Measurements from ENCODE around the gene CDKL5.

Gene CDKL5

GRCh38 chrX:18461431-18461830 is 36.0 kb downstream of the CDKL5 start:
- DNase-seq, result no peak

DNA sequence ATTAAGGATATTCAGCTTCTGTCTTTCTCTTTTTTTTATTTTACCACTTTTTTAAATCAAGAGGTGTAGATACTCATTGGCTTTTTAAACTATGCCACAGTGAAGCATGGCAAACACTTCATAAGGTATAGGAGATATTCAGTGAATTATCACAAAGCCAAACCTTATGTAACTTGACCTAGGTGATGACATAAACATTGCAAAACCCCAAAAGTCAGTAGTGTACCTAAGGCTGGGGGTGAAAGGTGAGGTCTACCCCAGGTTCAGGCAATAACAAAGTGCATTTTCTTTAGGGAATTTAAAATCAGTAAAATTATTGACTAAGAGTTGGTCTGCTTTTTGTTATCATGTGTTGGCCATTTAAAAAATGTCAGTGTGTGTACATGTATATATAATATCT is 39.1 kb downstream of the CDKL5 start:
- no peak for DNase-seq

DNA sequence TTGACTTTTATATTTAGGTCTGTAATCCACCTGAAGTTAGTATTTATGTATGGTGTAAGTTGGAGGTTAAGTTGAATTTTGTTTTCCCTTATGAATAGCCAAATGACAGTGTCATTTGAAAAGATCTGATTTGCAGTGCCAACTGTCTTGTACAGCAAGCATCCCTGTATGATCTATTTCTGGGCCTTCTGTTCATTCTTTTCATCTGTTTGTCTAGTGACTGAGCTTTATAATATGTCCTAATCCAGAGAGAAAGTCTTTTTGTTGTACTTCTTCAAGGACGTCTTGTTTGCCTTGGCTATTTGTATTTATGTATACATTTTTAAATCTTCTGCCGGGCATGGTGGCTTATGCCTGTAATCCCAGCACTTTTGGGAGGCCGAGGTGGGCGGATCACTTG is 39.6 kb downstream of the CDKL5 start:
- DNase-seq, result no peak

DNA sequence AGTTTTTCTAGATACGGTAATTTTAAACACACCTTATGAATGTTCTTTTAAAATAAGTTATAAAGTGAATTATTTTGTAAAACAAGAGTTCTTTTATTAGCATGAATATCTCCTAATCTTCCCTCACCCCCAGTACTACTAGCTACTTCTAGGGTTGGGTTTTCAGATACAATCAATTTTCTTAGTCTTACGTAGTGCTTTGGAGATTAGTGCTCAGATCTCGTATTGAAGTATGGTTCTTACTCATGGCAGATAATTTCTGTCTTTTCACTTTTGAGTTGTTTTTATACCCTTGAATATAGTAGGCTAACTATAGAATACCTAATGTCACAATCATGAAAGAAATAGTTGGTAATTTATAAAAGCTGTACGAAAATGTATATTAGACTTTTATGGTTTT is 43.2 kb downstream of the CDKL5 start:
- DNase-seq, result no peak

GRCh38 chrX:18471296-18471695 is 45.9 kb downstream of the CDKL5 start:
- DNase-seq, result no peak

DNA sequence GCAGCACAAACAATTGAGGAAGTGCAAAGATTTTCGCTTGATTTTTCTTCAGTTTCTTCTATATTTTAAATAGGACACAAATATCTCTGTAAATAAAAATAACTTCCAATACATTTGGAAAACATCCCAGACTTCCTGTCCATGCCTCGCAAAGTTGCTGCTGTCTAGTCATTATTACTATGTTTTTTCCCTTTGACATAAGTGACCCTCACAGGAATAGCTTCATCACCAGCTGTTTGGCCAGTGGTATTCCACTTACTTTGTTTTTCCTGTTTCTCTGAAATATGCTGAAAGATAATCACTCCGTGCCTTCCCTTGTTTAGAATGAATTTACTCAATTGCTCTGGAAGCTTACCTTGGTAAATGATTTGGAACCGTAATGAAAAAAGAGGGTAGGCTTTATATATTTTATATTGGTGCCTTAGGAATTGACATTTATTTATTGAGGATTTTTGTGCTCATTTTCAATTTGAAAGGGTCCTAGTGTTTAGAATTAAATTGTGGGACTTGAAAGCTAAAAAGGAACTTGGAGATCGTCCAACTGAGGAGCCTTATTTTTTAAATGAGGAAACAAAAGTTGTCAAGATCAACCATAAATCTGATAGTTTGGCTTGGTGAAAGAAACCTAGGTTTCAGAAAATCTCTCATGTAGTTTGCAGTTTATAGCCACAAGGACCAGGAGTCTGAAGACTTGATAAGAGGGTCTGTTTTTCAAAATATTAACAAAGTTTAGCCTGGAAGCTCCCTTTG is 65.6 kb downstream of the CDKL5 start:
- no peak for DNase-seq

DNA sequence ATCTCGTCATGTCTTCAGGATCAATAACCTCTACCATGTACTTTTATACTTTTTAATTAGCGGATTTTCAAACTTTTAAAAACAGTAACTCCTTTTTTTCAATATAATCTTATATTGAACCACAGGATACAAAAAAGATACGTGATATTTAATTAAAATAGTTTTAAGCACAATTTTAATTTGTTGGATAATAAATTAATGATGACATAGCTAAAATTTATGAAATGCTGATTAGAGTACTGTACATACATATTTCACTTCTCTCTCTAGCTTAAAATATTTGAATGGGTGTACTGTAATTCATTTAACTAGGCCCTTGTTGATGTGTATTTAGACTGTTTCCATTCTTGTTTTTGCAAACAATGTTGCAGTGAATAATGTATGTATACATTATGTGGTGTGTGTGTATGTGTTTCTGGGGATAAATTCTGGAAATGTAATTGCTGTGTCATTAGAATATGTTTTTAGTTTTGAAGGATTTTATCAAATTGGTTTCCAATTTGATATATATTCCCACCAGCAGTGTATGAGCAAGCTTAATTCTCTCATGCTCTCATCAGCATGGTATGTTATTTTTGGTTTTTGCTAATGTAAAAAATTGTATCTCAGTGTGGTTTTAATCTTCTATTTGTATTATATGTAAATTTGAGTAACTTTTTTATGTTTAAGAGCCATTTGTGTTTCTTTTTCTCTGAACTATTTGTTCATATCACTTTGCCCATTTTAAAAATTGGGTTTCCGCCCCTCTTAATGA is 66.4 kb downstream of the CDKL5 start:
- no peak for DNase-seq

- DNase-seq, result no peak
These were observed 109.5 kb downstream of the CDKL5 start for GRCh38 chrX:18534949-18535348.

DNA sequence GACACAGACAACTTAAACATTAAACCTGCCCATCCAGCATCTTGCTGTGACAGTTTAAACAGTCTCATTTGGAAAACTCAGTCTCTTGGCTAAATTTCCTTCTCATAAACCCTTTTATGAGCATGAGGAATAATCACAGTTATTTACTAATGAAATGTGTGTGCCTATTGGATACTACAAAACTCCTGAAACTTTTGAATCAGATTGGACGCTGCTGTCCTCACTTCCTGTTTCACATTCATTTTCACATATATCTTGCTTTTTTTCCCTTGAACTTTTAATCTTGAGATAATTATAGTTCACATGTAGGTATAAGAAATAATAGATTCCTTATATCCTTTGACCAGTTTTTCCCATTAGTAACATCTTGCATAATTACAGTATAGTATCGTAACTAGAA is 111.7 kb downstream of the CDKL5 start:
- no peak for DNase-seq

GRCh38 chrX:18537524-18537923 is 112.1 kb downstream of the CDKL5 start:
- DNase-seq, result no peak

DNA sequence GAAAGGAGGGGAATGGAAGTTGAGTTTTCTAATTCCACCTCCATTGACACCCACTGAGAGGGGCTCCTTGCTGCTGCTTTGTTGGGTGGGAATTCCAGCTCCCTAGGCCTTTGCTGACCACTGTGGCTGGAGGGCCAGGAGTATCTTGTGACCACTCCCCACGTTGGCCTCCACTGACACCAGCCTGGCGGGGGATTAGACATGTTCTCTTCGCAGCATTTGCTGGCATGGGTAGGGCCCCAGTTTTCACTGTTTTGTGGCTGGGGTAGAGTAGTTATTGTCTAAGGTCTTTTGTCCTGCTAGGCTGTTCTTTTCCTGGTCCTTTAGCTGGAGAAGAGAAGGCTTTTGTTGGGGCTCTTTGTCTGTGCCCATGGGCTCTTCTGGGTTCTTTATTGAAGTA is 116.7 kb downstream of the CDKL5 start:
- DNase-seq, result no peak

GRCh38 chrX:18542905-18543304 is 117.5 kb downstream of the CDKL5 start:
- no peak for DNase-seq

GRCh38 chrX:18543738-18544137 is 118.3 kb downstream of the CDKL5 start:
- no peak for DNase-seq

DNA sequence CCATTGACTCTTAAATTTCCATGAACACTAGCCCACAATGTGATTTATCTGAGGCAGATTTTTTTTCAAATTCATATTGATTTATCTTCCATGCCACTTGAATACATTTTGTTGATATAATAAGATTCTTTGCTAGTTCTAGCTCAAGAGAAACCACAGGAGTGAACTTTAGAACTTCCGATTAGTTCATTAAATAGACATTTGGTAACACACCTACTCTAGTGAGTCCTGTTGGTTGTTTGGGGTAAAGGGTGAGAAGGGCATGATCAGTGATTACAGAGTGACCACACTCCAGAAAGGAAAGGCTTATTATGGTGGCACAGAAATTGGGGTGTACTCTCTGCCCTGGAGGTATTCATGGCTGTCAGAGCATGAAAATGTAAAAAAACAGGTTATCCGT is 120.4 kb downstream of the CDKL5 start:
- DNase-seq, result no peak

DNA sequence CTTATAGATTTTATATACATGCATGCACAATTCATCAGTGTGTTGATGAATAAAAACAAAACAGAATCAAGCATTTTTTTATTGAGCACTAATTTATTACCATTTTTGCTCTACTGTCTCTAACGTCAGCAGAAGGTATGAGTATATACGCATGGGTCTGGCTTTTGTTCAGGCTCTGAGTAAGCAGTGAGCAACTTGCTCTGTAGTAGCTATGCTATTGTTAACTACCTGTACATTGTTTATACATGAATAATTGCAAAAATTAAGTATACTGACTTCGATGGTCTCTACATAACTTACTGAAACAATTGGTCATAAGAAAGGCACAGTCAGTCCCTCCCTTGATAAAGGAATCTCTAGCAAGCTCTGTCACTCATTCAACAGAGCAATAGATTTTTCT is 123.6 kb downstream of the CDKL5 start:
- DNase-seq, result no peak

DNA sequence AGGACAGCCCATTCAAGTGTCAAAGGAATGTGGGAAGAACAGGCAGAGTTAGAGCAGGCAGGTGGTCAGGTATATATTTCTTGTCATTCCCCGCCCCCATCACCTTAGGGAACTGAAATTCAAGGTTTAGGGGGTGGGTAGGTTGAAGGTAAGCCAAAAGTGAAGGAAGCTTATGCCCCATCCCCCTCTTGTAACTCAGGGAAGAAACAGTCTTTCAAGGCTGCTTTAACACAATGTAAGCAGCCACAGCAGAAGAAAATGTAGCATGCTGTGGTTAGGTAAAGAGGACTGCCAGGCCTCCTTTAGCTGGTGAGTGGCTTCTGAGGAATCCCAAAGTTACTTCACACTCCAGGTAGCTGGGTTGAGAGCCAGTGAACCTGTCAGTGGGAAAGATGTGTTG is 124.2 kb downstream of the CDKL5 start:
- no peak for DNase-seq

DNA sequence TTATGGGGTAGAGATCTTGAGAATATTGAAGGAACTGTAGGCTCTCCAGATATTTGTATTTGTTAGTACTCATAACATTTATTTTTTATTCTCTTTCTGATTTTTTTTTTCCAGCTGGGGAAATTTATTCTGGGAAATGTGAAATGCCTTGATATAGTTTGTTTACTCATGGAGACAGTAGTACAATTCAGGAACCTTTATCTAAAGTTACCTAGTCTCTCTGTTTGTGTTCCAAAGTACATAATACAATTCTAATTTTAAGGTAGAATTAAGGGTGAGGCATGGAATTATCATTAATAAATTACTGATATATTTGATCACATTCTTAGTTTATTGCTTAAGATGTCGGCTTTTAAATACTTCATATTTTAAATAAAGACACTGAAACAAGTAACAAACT is 132.5 kb downstream of the CDKL5 start:
- DNase-seq, result no peak

- DNase-seq, result no peak
These were observed 133.4 kb downstream of the CDKL5 start for GRCh38 chrX:18558799-18559198.

DNA sequence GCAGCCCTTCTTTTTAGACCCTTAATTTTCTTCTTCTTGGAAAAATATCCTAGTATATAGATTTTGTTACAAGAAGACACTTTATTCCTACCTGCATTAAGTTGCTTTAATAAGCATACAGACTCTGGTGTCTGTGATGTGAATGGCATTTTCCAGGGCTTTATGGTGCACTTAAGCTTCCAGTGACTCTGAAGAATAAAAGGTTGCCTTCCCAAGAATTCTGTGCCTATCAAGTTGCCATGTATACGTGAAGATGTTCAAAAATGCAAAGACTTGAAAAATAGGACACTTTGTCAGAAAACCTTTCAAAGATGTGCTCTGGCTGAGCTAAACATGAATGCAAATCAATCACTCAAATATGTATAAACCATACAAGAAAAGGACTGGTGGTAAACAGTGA is 135.6 kb downstream of the CDKL5 start:
- DNase-seq, result no peak

GRCh38 chrX:18565727-18566126 is 140.3 kb downstream of the CDKL5 start:
- DNase-seq, result no peak

DNA sequence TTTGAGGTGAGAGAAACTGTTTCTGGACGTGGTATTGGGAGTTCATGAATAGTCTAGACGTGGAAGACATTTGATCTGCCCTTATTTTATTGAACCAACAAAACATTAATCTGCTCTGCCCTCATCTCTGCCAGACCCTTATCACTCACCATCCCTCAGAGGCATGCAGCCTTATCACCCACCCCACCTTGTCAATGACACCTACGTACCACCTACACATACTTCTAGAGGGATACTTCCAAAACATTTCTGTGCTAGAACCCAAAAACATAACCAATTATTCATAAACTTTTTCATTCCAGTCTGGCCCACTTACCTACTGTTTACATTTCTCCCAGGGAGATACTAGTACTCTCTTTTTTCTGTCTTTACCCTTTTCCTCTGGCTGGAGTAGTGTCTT is 141.3 kb downstream of the CDKL5 start:
- no peak for DNase-seq

DNA sequence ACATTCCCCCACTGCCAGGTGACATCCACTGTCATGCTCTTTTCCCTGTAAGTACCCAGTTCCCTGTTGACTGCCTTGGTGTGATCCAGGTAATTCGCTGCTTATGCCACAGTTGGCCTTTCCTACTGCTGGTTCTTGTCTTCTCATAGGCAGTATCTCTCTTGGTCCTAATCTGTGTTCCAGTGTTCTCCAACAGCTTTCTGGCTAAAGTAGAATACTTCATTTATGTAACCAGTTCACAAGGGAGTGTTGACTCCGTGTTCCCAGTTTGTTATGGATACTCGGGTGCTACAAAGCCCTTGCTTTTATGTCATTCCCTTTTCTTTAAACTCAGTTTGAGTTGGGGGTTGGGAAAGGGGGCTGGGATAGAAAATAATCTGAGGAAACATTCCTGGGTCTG is 148.1 kb downstream of the CDKL5 start:
- DNase-seq, result no peak

DNA sequence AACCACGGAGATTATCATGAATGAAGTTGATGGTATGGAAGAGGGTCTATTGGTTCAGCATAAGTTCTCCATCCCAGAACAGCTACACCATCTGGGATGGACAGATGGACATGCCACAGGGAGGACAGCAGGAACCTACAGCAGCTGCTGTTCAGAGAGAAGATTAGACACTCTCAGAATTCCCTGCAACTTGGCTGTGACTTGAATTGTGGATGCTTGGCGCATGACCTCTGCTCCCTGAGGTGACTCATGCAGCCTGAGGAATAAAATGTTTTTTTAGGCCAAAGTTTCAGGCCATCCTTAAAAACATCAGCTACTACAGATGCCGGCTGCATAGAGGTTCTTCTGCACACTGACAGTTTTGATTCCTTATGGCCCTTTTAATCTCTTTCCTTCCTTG is 149.2 kb downstream of the CDKL5 start:
- no peak for DNase-seq

DNA sequence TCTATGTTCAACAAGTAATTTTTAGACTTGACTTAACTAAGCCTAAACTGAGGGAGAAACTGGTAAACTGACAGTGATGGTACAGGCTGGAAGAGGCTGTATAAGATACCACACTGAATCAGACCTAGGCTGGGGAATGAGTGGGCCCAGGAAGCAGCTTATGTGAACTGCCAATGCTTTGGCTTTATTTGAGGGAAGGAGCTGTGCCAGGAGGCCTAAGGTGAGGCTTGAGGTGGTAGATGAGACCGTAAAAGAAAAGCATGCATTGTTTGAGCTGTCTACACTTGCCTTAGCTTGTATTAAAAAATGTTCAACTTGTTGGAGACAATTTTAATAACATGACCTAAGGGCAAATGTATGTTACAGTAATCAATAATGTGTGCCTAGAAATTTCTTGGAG is 150.3 kb downstream of the CDKL5 start:
- no peak for DNase-seq

GRCh38 chrX:18577400-18577799 is 152.0 kb downstream of the CDKL5 start:
- DNase-seq, result no peak

All from effector CD4-positive, alpha-beta T cell (primary cell).